Karpas-422 (cell line): Measurements from ENCODE around the gene SULT6B1. TPM values are rescaled to one million over a fixed set of nuclear protein-coding genes. Genes with fewer than 3 reads are reported as not detected.

Experiments
- DNase-seq: peaks from one replicate; pipeline ENCODE4 v3.0.0-alpha.2; 2015
- H2AFZ ChIP-seq: fragments of 200-600 bp; sonication (generic); 2 replicates; pipeline ENCODE4 v1.6.1; 2014; ENCODE audit warnings: antibody characterized with exemption, low read length, mixed read lengths
- H3K27ac ChIP-seq: fragments of 200-600 bp; sonication (generic); 2 replicates; pipeline ENCODE4 v1.5.1; 2014; ENCODE audit warnings: mild to moderate bottlenecking, low read length, moderate library complexity
- H3K27me3 ChIP-seq: fragments of 200-600 bp; sonication (generic); 2 replicates; pipeline ENCODE4 v1.6.1; 2014; ENCODE audit warnings: low read length, mixed read lengths
- H3K36me3 ChIP-seq: fragments of 200-600 bp; sonication (generic); 2 replicates; pipeline ENCODE4 v1.6.1; 2014; ENCODE audit warnings: low read length, mixed read lengths; ENCODE audit not compliant: insufficient read depth
- H3K4me1 ChIP-seq: fragments of 200-600 bp; sonication (generic); 2 replicates; pipeline ENCODE4 v1.6.1; 2014; ENCODE audit warnings: mild to moderate bottlenecking, low read length, mixed read lengths
- H3K4me2 ChIP-seq: fragments of 200-600 bp; sonication (generic); 2 replicates; pipeline ENCODE4 v1.6.1; 2014; ENCODE audit warnings: low read length, low read depth, mild to moderate bottlenecking; ENCODE audit not compliant: poor library complexity, severe bottlenecking
- H3K4me3 ChIP-seq: fragments of 200-600 bp; sonication (generic); 2 replicates; pipeline ENCODE4 v1.5.1; 2014; ENCODE audit warnings: mild to moderate bottlenecking, antibody characterized with exemption, low read length, mixed read lengths
- H3K79me2 ChIP-seq: fragments of 200-600 bp; sonication (generic); 2 replicates; pipeline ENCODE4 v1.6.1; 2014; ENCODE audit warnings: mild to moderate bottlenecking, low read length, mixed read lengths
- H3K9ac ChIP-seq: fragments of 200-600 bp; sonication (generic); 2 replicates; pipeline ENCODE4 v1.6.0; 2014; ENCODE audit warnings: low read length
- H3K9me2 ChIP-seq: fragments of 200-600 bp; sonication (generic), shearing (Covaris generic); replicated peaks from 2 replicates; pipeline ENCODE4 v1.6.0; 2014; ENCODE audit warnings: mild to moderate bottlenecking, low read length, moderate library complexity; ENCODE audit not compliant: insufficient read depth
- H3K9me3 ChIP-seq: fragments of 300-700, 200-600 bp; sonication (generic); 2 replicates; pipeline ENCODE4 v1.6.1; 2014; ENCODE audit warnings: low read length, mixed read lengths
- H4K20me1 ChIP-seq: fragments of 200-600 bp; sonication (generic); 2 replicates; pipeline ENCODE4 v1.6.1; 2014; ENCODE audit warnings: mild to moderate bottlenecking, antibody characterized with exemption, low read length, low read depth; ENCODE audit not compliant: insufficient read depth
- total RNA-seq: library from RNA; depleted of rRNA; stranded (reverse); fragments of >200 nt; shearing (Covaris generic); gene quantifications from 2 replicates; pipeline ENCODE4 v1.2.3, GENCODE V29; 2014; ENCODE audit warnings: low replicate concordance

SULT6B1 gene
- total RNA-seq, 1 experiment from 2014 or later, result not detected

DNA sequence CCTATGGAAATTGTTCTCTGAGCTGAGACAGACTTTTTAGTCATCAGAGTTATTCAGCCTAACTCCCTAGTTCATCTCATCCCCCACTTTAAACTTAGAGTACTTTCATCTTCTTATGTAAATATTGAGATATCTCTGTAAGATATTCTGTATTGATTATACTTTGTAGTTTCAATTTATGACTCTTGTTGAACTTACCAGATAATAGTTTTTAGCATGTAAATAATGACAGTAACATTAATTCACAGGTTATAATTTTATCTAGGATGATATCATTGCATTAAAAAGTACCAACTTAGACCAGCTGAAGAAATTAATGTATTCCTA, 16.9 kb downstream of the SULT6B1 start:
- Histone ChIP-seq H3K36me3 (no peaks in the 10 kb centered on the region), H3K9me3 (no peaks in the 10 kb centered on the region), H3K4me2 (no peak overlapping the region), H3K4me1 (no peaks in the 10 kb centered on the region), H2AFZ (no peak overlapping the region), H3K9me2 (no peaks in the 10 kb centered on the region), H3K27me3 (no peaks in the 10 kb centered on the region), H3K4me3 (no peak overlapping the region), H4K20me1 (no peaks in the 10 kb centered on the region), H3K9ac (no peak overlapping the region), H3K27ac (no peak overlapping the region), H3K79me2 (no peaks in the 10 kb centered on the region)
- no peak for DNase-seq

DNA sequence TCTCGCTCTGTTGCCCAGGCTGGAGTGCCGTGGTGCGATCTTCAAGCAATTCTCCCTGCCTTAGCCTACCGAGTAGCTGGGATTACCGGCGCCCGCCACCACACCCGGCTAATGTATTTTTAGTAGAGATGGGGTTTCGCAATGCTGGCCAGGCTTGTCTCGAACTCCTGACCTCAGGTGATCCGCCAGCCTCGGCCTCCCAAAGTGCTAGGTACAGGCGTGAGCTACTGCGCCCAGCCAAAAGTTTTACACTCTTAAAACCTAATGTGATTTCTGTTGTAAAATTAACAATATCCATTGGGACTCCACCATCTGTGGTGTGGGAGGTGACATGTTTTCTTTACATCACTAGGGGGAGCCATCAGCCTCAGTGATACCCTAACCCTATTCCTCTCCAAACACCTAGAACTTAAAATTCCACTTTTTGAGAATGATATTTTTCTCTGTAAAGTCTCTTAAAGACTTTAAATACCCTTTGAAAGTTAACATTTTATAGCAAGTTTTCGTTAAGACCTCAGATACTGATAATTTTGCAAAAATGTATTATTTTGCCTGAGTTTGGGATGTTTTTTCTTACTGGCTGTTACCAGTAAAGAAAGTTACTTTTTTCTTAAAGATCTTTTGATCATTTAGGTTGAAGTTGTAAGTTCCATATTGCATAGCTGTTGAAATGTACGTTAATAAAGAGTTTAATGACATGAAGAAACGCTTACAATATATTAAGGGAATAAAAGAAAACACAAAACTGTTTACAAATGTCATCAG, 20.1 kb downstream of the SULT6B1 start:
- Histone ChIP-seq H3K9me2 (no peaks in the 10 kb centered on the region), H3K9me3 (peaks cover 12% of the 10 kb centered on the region), H3K4me1 (no peaks in the 10 kb centered on the region), H3K27me3 (no peaks in the 10 kb centered on the region; the same call in 1 of the 2 replicates), H3K79me2 (no peaks in the 10 kb centered on the region), H3K9ac (no peak overlapping the region), H3K4me3 (no peak overlapping the region), H3K36me3 (no peaks in the 10 kb centered on the region), H2AFZ (no peak overlapping the region), H3K4me2 (no peak overlapping the region), H3K27ac (no peak overlapping the region), H4K20me1 (no peaks in the 10 kb centered on the region)
- peak; percentile 80 for DNase-seq

DNA sequence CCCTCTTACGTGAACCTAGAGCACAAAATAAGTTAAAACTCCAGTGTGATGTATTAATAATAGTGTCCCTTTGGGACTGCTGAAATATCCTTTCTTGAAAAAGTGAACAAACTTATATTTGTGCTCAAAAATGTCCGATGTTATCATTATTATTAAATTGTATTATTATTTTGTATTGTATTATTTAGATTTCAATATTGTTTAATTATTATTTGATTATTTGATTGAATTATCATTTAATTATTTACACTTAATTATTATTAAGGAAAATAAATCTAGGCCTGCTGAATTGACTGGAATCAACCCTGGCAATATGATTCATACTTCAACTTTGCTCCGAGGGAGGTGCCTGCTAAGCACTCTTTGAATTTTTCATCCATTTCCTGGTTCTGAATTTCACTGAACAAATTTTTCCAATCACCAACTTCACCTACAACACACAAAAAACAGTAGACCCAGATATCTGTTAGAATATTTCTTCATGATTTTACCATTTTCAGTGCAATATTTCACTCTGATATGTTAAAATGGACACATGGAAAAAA, 20.8 kb downstream of the SULT6B1 start:
- Histone ChIP-seq H3K79me2 (no peaks in the 10 kb centered on the region), H3K36me3 (no peaks in the 10 kb centered on the region), H3K27ac (no peak overlapping the region), H3K4me1 (no peaks in the 10 kb centered on the region), H3K4me2 (no peak overlapping the region), H3K9ac (no peak overlapping the region), H2AFZ (no peak overlapping the region), H4K20me1 (no peaks in the 10 kb centered on the region), H3K9me3 (peaks cover 12% of the 10 kb centered on the region), H3K27me3 (no peaks in the 10 kb centered on the region; the same call in 1 of the 2 replicates), H3K4me3 (no peak overlapping the region), H3K9me2 (no peaks in the 10 kb centered on the region)
- no peak for DNase-seq

DNA sequence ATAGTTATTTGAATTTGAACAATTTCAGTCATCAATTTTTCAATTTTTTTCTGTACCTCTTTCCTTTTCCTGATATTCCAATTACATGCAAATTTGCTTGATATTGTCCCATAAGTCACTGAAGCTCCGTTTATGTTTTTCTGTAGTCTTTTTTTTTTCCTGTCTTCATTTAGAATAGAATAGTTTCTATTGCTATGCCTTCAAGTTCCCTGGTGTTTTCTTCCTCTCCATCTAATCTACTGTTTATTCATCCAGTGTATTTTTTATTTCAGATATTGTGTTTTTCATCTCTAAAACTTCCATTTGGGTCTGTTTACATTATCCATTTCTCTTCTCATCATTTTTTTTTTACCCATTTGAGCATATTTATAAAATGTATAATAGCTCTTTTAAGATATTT, 23.7 kb downstream of the SULT6B1 start:
- H4K20me1 ChIP-seq, result no peaks in the 10 kb centered on the region
- H3K9ac ChIP-seq, result no peak overlapping the region
- H3K79me2 ChIP-seq, result no peaks in the 10 kb centered on the region
- H3K36me3 ChIP-seq, result no peaks in the 10 kb centered on the region
- no peaks in the 10 kb centered on the region for H3K4me1 ChIP-seq
- H3K4me2 ChIP-seq, result no peak overlapping the region
- no peak overlapping the region for H2AFZ ChIP-seq
- H3K9me3 ChIP-seq, result peaks cover 12% of the 10 kb centered on the region
- no peak overlapping the region for H3K27ac ChIP-seq
- H3K9me2 ChIP-seq, result no peaks in the 10 kb centered on the region
- DNase-seq, result no peak
- no peak overlapping the region for H3K4me3 ChIP-seq
- H3K27me3 ChIP-seq, result no peaks in the 10 kb centered on the region; the same call in 1 of the 2 replicates

DNA sequence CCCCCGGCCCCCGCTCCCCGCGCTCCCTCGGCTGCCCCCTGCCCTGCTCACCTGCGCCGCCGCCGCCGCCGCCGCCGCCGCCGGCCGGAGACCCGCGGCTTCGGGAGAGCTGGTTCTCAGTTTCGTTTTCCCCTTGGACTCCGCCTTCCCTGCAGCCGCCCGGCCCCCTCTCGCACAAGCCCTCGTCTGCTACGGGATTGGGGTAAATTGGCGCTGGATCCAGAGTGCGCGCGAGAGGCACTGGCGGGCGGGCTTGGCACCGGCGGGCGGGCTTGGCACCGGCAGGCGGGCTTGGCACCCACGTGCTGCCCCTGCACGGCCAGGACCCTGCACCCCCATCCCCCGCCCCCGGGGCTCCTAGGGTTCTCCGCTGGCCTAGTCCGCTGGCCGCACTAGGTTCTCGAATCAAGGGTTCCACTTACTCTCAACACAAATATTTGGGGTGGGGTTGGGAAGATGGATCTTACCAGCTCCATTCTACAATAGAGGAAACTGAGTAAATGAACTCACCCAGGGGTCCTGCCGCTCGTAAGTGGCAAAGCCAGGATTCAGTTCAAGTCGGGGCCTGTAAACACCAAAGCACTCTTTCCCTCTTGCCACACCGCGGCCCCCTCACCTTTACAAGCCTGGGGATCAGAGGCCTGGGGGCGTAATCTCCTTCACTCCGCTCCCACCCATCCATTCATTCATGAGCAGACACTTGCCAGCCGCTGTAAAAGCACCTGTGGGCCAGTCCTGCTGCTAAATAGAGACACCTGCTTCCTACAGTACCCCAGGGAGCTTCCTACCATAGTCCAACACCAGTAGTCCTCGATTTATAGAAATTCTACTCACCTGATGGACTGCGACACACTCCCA, 31.4 kb downstream of the SULT6B1 start, which contains the start of gene EIF2AK2:
Gene EIF2AK2, minus strand, starts transcription at position 124 of the 858 bp plus-strand sequence. CDS start 9,174 bp downstream, outside the sequence.
- peak within 1 kb of the TSS; percentile 46 for H3K27ac ChIP-seq
- peak; percentile 96 for DNase-seq

DNA sequence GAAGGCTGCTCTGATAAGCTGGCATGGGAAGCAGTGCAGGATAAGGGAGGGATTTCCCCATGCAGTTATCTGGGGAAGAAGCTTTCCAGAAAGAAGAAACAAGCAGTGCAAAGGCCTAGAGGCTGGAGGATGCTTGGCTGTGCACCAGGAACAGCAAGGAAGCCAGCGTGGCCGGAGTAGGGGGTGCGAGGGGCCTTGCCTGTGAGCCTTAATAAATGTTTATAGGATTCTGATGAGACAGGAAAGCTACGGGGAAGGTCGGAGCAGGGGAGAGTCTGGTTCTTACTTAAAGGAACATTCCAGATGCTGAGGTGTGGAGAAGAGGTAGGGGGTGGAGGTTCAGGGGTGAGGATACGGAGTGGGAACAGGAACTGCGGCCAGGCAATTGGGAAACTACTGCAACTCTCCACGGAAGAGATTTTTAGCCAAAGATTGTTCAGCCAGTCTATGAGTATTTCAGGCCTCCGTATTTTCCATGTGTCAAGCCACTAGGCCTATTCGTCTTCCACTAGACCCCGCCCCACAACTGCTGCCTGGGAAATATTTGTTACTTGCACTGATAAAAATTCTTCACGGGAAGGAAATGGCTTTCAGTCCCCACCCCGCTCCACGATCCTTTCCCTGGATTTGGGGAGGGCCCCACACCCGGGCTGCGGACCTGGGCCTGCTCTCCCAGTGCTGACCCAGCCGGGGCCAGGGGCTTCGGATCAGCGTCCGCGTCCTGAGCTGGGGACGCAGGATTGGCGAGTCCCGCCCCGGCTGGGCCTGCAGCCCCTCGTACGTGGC, 32.2 kb downstream of the SULT6B1 start:
- Histone ChIP-seq H3K9me2 (no peaks in the 10 kb centered on the region), H3K4me1 (peaks cover 25% of the 10 kb centered on the region), H3K27me3 (no peaks in the 10 kb centered on the region), H3K36me3 (peaks cover 5% of the 10 kb centered on the region; the same call in 1 of the 2 replicates), H3K4me2 (peak overlapping the region; percentile 93), H3K4me3 (peak overlapping the region; percentile 89), H3K9me3 (no peaks in the 10 kb centered on the region), H2AFZ (peak overlapping the region; percentile 91; the same call in 1 of the 2 replicates), H3K79me2 (peaks cover 62% of the 10 kb centered on the region), H3K9ac (peak overlapping the region; percentile 89), H3K27ac (peak overlapping the region; percentile 41), H4K20me1 (no peaks in the 10 kb centered on the region)
- DNase-seq, result peak; percentile 71

More for the DNA sequence above, 31.4 kb downstream of the SULT6B1 start, which contains the start of gene EIF2AK2:
- H2AFZ ChIP-seq, result peak within 1 kb of the TSS; percentile 91
- H3K9me3 ChIP-seq, result no peaks in the 10 kb centered on the region
- peak within 1 kb of the TSS; percentile 89 for H3K9ac ChIP-seq
- H3K9me2 ChIP-seq, result no peaks in the 10 kb centered on the region
- peak within 1 kb of the TSS; percentile 89 for H3K4me3 ChIP-seq
- H3K79me2 ChIP-seq, result peaks cover 54% of the 10 kb centered on the region
- no peaks in the 10 kb centered on the region for H3K27me3 ChIP-seq
- H3K4me2 ChIP-seq, result peak within 1 kb of the TSS; percentile 93
- H4K20me1 ChIP-seq, result no peaks in the 10 kb centered on the region
- peaks cover 5% of the 10 kb centered on the region; the same call in 1 of the 2 replicates for H3K36me3 ChIP-seq
- peaks cover 22% of the 10 kb centered on the region for H3K4me1 ChIP-seq

DNA sequence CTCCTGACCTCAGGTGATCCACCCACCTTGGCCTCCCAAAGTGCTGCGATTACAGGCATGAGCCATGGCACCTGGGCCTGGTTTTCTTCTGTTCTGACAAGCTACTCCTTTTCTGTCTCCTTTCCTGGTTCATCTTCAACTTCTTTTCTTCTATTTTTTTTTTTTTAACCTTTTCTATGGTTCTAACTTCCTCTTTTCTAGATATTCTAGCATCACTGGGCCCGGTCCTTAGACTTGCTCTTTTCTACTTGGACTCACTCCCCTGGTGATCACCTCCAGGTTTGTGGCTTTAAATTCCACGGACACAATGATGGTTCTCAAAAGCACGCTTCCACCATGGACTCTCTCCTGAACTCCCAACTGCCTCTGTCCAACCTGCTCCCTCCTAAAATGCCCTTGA, 33.7 kb downstream of the SULT6B1 start:
- peaks cover 28% of the 10 kb centered on the region for H3K4me1 ChIP-seq
- H3K36me3 ChIP-seq, result peaks cover 8% of the 10 kb centered on the region
- H2AFZ ChIP-seq, result no peak overlapping the region
- no peaks in the 10 kb centered on the region for H3K9me3 ChIP-seq
- H3K79me2 ChIP-seq, result peaks cover 76% of the 10 kb centered on the region
- DNase-seq, result peak; percentile 61
- H3K9me2 ChIP-seq, result no peaks in the 10 kb centered on the region
- peak overlapping the region; percentile 89 for H3K4me3 ChIP-seq
- peak overlapping the region; percentile 41; the same call in 1 of the 2 replicates for H3K27ac ChIP-seq
- H3K4me2 ChIP-seq, result peak overlapping the region; percentile 93
- H3K27me3 ChIP-seq, result no peaks in the 10 kb centered on the region
- no peaks in the 10 kb centered on the region for H4K20me1 ChIP-seq
- peak overlapping the region; percentile 89 for H3K9ac ChIP-seq
